PC-3 (cell line): Measurements from ENCODE around the gene UBASH3B.

Source experiments
- CTCF ChIP-seq: fragments of 300-600 bp; sonication (generic); conservative IDR thresholded peaks from 2 replicates; pipeline ENCODE4 v1.5.1; 2017; ENCODE audit warnings: antibody characterized with exemption, low read depth, mild to moderate bottlenecking, low read length
- EZH2 ChIP-seq: fragments of 300-600 bp; sonication (generic); IDR thresholded peaks from one replicate; pipeline ENCODE4 v1.6.1; 2017; ENCODE audit warnings: antibody characterized with exemption, mild to moderate bottlenecking, low read length; ENCODE audit not compliant: unreplicated experiment

- TF ChIP-seq CTCF, result no peak
- no peak for TF ChIP-seq EZH2
Measured at GRCh38 chr11:122811721-122812120, 156.2 kb downstream of the UBASH3B start.
